Gastrocnemius medialis (tissue), 4 donors: ENCODE results near the gene RAB39A. TPM values are rescaled to one million over a fixed set of nuclear protein-coding genes. Genes with fewer than 3 reads are reported as not detected.
A peak's percentile ranks its signal among the peaks of the same experiment; 100 is the strongest.
"Not testable (repeated sequence)": the region's sequence is repeated elsewhere in the genome, so short reads cannot be mapped to it uniquely, and the experiment has no call there.

Experiments used
- ATAC-seq, 2 donors: fragments of 150-250 bp; one replicate each; pipeline ENCODE4 v1.9.1; 2016
- DNase-seq, 2 donors: peaks; one replicate each; pipeline ENCODE4 v3.0.0-alpha.2; 2019
- H3K27ac ChIP-seq, 4 donors: fragments of 200-600 bp; sonication (generic); 1 replicate in 1 of 4; 2 replicates in 3 of 4; pipeline ENCODE4 v1.5.1; 2016 to 2018; ENCODE audit warnings: mild to moderate bottlenecking in 2 of 4, moderate library complexity in 1 of 4
- H3K27me3 ChIP-seq, 3 donors: fragments of 200-600 bp; sonication (generic) in 2 of 3; 1 replicate in 1 of 3; 2 replicates in 2 of 3; pipeline versions ENCODE4 v1.5.1 to v1.6.0; 2016 to 2019; ENCODE audit warnings: mild to moderate bottlenecking in 1 of 3, moderate library complexity in 1 of 3
- H3K36me3 ChIP-seq, 2 donors: fragments of 200-600 bp; sonication (generic) in 1 of 2; one replicate each; pipeline ENCODE4 v1.5.1; 2017 to 2018
- H3K4me1 ChIP-seq, 2 donors: fragments of 200-600 bp; sonication (generic) in 1 of 2; one replicate each; pipeline ENCODE4 v1.5.1; 2016 to 2017; ENCODE audit warnings: mild to moderate bottlenecking in 2 of 2
- H3K4me3 ChIP-seq, 4 donors: fragments of 200-600 bp; sonication (generic) in 3 of 4; 1 replicate in 1 of 4; 2 replicates in 3 of 4; pipeline ENCODE4 v1.5.1; 2016 to 2019; ENCODE audit warnings: mild to moderate bottlenecking in 2 of 4
- H3K9me3 ChIP-seq, 3 donors: fragments of 200-600 bp; sonication (generic) in 2 of 3; 1 replicate in 1 of 3; 2 replicates in 2 of 3; pipeline ENCODE4 v1.5.1; 2016 to 2019
- CTCF ChIP-seq, 5 experiments: fragments of 450-650 bp in 3 of 5; fragments of 200-600 bp in 2 of 5; sonication (generic) in 2 of 5; IDR thresholded peaks in 4 of 5; conservative IDR thresholded peaks in 1 of 5; 1 replicate in 4 of 5; 2 replicates in 1 of 5; pipeline ENCODE4 v1.5.1; 2016 to 2019; ENCODE audit warnings: antibody characterized with exemption in 5 of 5, mild to moderate bottlenecking in 3 of 5, moderate library complexity in 3 of 5
- POLR2A ChIP-seq, 2 donors: fragments of 450-650 bp; IDR thresholded peaks; one replicate each; pipeline ENCODE4 v1.6.1; 2017; ENCODE audit warnings: antibody characterized with exemption in 2 of 2, mild to moderate bottlenecking in 2 of 2, moderate library complexity in 2 of 2
- in situ Hi-C, 4 donors: fragments of 200-750 bp; cut with MboI; loops; one replicate each; pipeline versions ENCODE4 v1.15.0 to v1.8.0; 2017; ENCODE audit warnings: low sequenced_read_pairs in 4 of 4
- intact Hi-C: fragments of 100-400 bp; cut with DNase I; formaldehyde crosslinking; loops from one replicate; pipeline ENCODE4 v1.15.1; 2023; ENCODE audit warnings: low total_unique reads
- total RNA-seq, 4 donors: library from RNA; depleted of rRNA; stranded (reverse); fragments of >200 nt; gene quantifications; one replicate each; pipeline versions ENCODE4 v1.1.0 to v1.2.3, GENCODE V29; 2016

RAB39A gene
- total RNA-seq, 4 donors from 2014 or later = 0.22 TPM; not detected in 3

GRCh38 chr11:107915229-107915628 lies 13.0 kb upstream of the RAB39A start:
- in situ Hi-C loops = no loop called here
- DNase-seq = no peak
- intact Hi-C loops = no loop called here

GRCh38 chr11:107916671-107917241 lies 11.5 kb upstream of the RAB39A start:
- intact Hi-C loops (no loop called here), in situ Hi-C loops (no loop called here)
- Histone ChIP-seq H3K36me3 (no peaks in the 10 kb centered on the region), H3K9me3 (no peaks in the 10 kb centered on the region), H3K4me1 (no peaks in the 10 kb centered on the region), H3K27ac (no peak overlapping the region), H3K27me3 (no peaks in the 10 kb centered on the region), H3K4me3 (no peak overlapping the region)
- peak in 1 of 5 experiments; percentile 22 for TF ChIP-seq CTCF (IDR thresholded peaks at IDR 0.05 in 4 of 5, conservative IDR thresholded peaks at IDR 0.05 in 1 of 5)
- TF ChIP-seq POLR2A (IDR thresholded peaks at IDR 0.05) = no peak
- no peak for DNase-seq
- ATAC-seq = no peak

More at GRCh38 chr11:107915229-107915628, 13.0 kb upstream of the RAB39A start:
- no peaks in the 10 kb centered on the region for H3K4me1 ChIP-seq
- no peaks in the 10 kb centered on the region for H3K27me3 ChIP-seq
- ATAC-seq = no peak
- H3K4me3 ChIP-seq = no peak overlapping the region
- no peak overlapping the region for H3K27ac ChIP-seq
- H3K36me3 ChIP-seq = no peaks in the 10 kb centered on the region
- TF ChIP-seq POLR2A (IDR thresholded peaks at IDR 0.05) (no peak), CTCF (IDR thresholded peaks at IDR 0.05 in 4 of 5, conservative IDR thresholded peaks at IDR 0.05 in 1 of 5) (no peak)
- no peaks in the 10 kb centered on the region for H3K9me3 ChIP-seq

GRCh38 chr11:107921997-107922396 lies 6.3 kb upstream of the RAB39A start:
- intact Hi-C loops (no loop called here), in situ Hi-C loops (no loop called here)
- Histone ChIP-seq H3K36me3 (no peaks in the 10 kb centered on the region), H3K27me3 (peaks cover 0 to 5% (median 0%) of the 10 kb centered on the region in 3 donors), H3K27ac (no peak overlapping the region), H3K9me3 (no peaks in the 10 kb centered on the region), H3K4me1 (no peaks in the 10 kb centered on the region), H3K4me3 (no peak overlapping the region)
- ATAC-seq (no peak), DNase-seq (no peak)
- TF ChIP-seq POLR2A (IDR thresholded peaks at IDR 0.05) (no peak), CTCF (IDR thresholded peaks at IDR 0.05 in 4 of 5, conservative IDR thresholded peaks at IDR 0.05 in 1 of 5) (no peak)

- DNase-seq, H3K36me3 ChIP-seq, intact Hi-C loops, H3K27ac ChIP-seq, H3K4me1 ChIP-seq, ATAC-seq, H3K9me3 ChIP-seq, H3K4me3 ChIP-seq, in situ Hi-C loops: not testable (repeated sequence)
- peaks cover under 1 to 11% (median 2%) of the 10 kb centered on the region in 3 donors for H3K27me3 ChIP-seq
These were observed 4.7 kb upstream of the RAB39A start for GRCh38 chr11:107923519-107923918.

GRCh38 chr11:107924306-107924705 lies 3.9 kb upstream of the RAB39A start:
- Histone ChIP-seq H3K9me3 (no peaks in the 10 kb centered on the region), H3K27me3 (peaks cover 8 to 19% (median 10%) of the 10 kb centered on the region in 3 donors), H3K36me3 (no peaks in the 10 kb centered on the region), H3K27ac (no peak overlapping the region), H3K4me1 (peaks cover 3 to 7% of the 10 kb centered on the region in 2 donors), H3K4me3 (no peak overlapping the region)
- TF ChIP-seq POLR2A (IDR thresholded peaks at IDR 0.05) (no peak), CTCF (IDR thresholded peaks at IDR 0.05 in 4 of 5, conservative IDR thresholded peaks at IDR 0.05 in 1 of 5) (no peak)
- ATAC-seq (no peak), DNase-seq (no peak)
- intact Hi-C loops = no loop called here
- in situ Hi-C loops = no loop called here
